GM19328 (cell line): ENCODE measurements around the gene TCFL5.

Source experiments
- ATAC-seq: cut with Tn5 transposase; IDR thresholded peaks from one replicate; pipeline ENCODE4 v1.9.1; 2021; ENCODE audit warnings: mild to moderate bottlenecking, moderate library complexity; ENCODE audit not compliant: unreplicated experiment

The TCFL5 gene

DNA sequence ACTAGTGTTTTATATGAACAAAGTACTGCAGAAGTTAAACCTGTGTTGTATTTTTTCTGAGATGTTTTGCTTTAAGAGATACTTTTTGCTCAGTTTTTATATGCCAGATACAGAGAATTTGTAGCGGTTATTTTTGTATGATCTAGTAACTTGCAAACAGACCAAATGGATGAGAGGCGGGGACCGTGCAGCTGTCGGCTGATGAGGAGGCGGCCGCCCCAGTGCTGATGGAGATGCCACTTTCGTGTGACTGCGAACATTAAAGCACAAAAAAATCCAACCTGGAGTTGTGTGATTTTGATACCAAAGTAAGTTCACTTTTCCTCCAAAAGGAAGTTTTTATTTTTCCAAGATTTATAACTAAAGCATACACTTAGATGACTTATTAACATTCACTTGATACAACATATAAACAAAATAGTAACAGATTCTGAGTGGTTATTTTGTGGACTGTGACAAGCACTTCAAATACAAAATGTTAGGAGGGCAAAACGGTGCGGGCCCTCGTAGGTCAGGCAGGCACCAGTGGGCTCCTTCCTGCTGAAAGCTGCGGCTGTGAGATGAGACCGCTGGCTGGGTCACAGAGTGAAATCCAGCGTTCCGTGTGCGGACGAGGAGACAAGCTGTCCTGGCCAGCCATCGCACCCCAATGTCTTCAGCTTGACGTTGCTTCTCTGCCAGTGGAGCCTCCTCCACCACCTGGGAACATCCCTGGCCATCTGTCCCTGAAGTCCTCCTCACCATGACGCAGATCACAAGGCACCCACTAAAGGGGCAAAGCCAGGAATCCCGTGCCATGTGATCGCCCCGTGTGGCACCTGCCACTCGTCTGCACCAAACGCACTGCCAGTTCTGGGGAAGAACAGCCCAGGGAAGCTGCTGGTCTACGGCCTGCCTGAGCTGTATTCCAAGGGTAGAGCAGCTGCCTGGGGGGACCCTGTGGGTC lies 61.0 kb downstream of the TCFL5 start:
- no peak for ATAC-seq

GRCh38 chr20:62799873-62800272 lies 61.7 kb downstream of the TCFL5 start:
- no peak for ATAC-seq

GRCh38 chr20:62799459-62799858 lies 62.2 kb downstream of the TCFL5 start:
- no peak for ATAC-seq

- ATAC-seq = no peak
Measured at GRCh38 chr20:62799036-62799435, 62.6 kb downstream of the TCFL5 start.

- no peak for ATAC-seq
Measured at GRCh38 chr20:62797671-62798532, 63.7 kb downstream of the TCFL5 start.

DNA sequence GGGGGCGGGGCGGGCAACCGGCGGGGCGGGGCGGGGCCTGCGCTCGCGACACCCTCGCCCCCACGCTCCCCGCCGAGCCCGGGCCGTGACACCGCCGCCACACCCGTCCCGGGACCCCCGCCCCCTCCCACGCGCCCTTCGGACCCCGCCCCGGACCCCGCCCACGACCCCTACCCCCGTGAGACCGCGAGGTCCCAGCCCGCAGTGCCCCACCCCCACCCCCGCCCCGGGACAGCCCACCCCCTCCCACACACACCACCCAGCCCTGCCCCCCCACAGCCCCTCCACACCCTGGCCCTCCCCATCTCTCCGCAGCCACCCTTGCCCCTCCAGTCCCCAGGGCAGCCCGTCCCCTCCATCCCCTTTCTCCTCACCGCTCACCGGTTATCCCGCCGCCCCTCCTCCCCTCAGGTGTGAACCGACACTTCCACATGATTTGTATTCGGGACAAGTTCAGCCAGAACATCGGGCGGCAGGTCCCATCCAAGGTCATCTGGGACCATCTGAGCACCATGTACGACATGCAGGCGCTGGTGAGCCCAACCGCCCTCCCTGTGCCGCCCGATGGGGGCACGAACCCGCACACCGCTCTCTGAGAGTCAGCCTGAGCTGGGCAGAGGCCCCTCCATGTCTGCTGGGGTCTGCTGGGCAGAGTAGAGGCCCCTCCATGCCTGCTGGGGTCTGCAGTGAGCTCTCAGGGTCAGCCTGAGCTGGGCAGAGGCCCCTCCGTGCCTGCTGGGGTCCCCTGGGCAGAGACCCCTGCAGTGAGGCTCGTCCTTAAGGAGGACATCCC lies 64.7 kb downstream of the TCFL5 start:
- ATAC-seq = no peak

DNA sequence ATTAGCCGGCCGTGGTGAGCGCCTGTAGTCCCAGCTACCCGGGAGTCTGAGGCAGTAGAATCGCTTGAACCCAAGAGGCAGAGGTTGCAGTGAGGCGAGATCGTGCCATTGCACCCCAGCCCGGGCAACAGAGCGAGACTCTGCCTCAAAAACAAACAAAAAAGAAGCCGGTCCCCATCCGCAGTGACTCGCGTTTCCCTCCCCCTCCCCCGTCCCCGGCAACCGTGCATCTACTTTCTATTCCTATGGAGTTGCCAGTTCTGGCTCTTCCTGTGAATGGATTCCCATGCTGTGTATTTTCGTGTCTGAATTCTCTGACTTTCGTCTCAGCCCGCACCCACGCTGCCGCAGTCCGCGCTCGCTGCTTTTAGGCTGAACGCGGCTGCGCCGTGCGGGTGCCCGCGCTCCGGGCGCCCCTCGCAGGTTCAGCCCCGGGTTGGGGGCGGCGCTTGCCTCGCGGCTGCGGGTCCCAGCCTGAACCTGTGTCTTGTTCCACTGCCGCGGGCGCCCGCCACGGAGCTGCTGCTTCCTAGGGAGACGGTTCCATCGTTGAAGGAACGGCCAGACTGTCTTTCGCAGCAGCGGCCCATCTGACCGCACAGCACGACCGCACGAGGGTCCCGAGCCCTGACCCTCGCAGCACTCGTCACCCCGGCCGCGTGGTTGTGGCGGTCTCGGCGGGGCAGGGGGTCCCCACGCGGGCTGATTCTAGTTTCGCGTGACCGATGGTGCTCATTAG lies 66.4 kb downstream of the TCFL5 start:
- no peak for ATAC-seq

- peak; percentile 70 for ATAC-seq
Measured at GRCh38 chr20:62794007-62794724, 67.5 kb downstream of the TCFL5 start.

DNA sequence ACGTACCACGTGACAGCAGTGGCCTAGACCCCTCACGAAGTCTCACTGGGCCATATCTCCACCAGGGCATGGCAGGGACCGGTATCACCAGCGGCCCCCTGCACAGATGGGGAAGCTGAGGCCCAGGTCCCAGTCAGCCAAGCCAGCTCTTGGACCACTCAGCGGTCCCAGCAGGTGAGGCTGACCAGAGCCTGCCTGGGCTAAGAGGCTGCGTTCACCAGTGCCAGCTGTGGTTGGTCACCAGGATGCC lies 67.9 kb downstream of the TCFL5 start:
- no peak for ATAC-seq

DNA sequence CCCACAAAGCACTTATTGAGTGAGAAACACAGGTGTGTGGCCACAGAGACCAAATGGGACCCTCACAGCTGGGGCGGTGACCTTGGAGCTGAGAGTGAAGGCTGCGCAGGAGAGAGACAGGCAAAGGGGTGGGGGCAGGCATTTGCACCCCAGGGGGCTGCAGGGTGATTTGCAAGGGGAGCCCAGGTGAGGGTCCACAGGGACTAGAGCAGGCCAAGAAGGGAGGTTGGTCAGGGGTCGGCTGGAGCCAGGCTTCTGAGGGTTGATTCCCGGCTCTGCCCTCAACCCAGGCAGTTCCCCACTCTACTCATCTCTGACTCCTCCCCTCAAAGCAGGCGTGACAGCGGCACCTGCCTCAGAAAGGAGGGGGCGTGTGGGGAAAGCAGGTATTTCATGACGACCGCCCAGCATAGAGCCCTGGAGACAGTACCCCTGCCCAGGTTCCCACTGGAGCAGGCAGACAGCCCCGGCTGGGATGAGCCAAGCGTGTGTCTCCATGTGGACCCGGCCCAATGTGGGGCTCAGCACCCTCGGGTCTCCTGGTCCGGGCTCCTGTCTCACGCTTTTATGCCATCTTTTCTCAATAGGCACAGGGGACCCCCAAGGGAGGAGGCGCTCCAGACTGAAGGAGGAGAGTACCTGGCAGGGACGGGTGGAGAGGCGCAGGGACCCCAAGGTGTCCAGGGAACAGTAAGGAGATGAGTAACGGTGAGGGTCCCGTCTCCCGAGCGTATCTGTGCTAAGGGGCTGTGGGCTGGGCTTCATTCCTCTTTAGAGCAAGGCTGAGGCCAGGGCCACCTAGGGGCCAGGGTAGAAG lies 68.5 kb downstream of the TCFL5 start:
- ATAC-seq = no peak

DNA sequence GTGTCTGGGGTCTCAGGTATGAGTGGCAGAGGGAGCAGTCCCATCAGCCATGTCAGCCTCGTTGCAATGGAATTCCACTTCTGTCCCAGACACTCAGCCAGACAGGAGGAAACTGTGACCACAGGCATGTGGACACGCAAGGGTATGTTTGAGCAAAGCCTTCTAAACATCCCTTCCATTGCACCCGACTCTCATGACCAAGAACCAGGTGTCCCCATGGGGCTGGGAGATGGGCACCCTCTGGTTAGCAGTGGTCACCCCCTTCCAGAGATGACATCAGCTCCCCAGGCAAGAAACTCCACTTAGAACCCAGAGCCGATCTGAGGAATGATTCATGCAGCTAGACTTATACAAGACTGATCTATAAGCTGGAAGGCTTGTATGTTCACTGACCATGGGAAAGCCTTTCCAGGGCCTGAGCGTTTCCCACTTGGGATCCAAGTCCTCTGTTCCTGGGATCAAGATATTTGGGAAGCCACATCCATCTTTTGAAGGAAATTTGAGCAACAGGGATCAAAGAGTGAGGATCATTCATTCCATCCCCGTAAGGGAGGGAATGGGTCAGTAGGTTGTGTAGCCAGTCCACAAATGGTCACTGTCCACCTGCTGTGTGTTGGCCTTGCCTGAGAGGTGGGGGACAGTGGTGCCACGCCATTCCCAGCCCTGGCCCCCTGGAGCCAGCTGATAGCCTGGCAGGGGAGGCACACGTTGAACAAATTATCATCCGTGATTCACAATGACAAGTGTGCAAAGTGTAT lies 69.3 kb downstream of the TCFL5 start:
- ATAC-seq = no peak

GRCh38 chr20:62791301-62792181 lies 70.1 kb downstream of the TCFL5 start:
- ATAC-seq = no peak
